Neural cell (in vitro differentiated cells): ENCODE results near the gene BHLHA15.

ENCODE experiments used
- EZH2 ChIP-seq: fragments of 200-600, 300-800 bp; shearing (Covaris generic), sonication (generic); IDR thresholded peaks from 2 replicates; pipeline ENCODE4 v1.6.1; 2014; ENCODE audit warnings: antibody characterized with exemption, low read length, borderline replicate concordance, mild to moderate bottlenecking; ENCODE audit not compliant: insufficient read depth, poor library complexity, severe bottlenecking
- MXI1 ChIP-seq: fragments of 450-650 bp; conservative IDR thresholded peaks from 2 replicates; pipeline ENCODE4 v1.6.1; 2014; ENCODE audit warnings: antibody characterized with exemption, mild to moderate bottlenecking; ENCODE audit not compliant: poor library complexity, severe bottlenecking
- REST ChIP-seq: IDR thresholded peaks from 2 replicates; pipeline ENCODE4 v1.6.1; 2012; ENCODE audit warnings: borderline replicate concordance

DNA sequence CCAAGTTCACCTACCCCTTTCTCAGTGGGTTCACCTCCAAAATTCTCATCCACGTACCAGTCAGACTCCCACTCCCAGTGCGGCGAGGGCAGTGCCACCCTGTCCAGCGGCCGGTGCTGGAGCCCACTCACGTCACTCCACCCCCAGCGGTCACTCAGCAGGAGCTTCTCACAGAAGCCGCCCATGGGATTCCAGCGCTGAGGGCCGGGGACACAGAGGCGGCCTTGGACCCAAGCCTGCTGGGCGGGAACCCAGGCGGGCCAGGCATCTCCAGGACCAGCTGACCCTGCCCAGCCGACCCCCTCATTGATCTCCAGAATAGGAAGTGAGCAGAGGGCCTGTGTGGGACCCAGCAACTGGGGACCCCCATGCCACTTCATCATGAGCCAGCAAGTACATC, 33.6 kb downstream of the BHLHA15 start:
- no peak for TF ChIP-seq EZH2
- TF ChIP-seq MXI1 = no peak
- TF ChIP-seq REST = no peak
